MM.1S (cell line): Measurements from ENCODE around the gene NELL1.

Experiments used
- CTCF ChIP-seq: fragments of 300-600 bp; sonication (generic); IDR thresholded peaks from 2 replicates; pipeline ENCODE4 v1.5.1; 2016; ENCODE audit warnings: antibody characterized with exemption, low read length, mixed read lengths
- EZH2 ChIP-seq: fragments of 300-600 bp; sonication (generic); optimal IDR thresholded peaks from 2 replicates; pipeline ENCODE3; 2017; ENCODE audit warnings: low read depth, mild to moderate bottlenecking, antibody characterized with exemption, low read length, mixed read lengths
- EZH2phosphoT487 ChIP-seq: fragments of 300-600 bp; sonication (generic); IDR thresholded peaks from 2 replicates; pipeline ENCODE4 v1.6.1; 2018; ENCODE audit warnings: antibody characterized with exemption, low read length

- no peak for TF ChIP-seq EZH2
- TF ChIP-seq CTCF = no peak
- TF ChIP-seq EZH2phosphoT487 = no peak
These were observed 90.2 kb downstream of the NELL1 start for GRCh38 chr11:20759541-20759940.
